Measurements from ENCODE around the gene CCDC141.

Gene CCDC141

GRCh38 chr2:178949584-178949983, 100.4 kb downstream of the CCDC141 start:
- Histone ChIP-seq H3F3A (ENCODE audit: insufficient read depth, low read length) (peaks cover 12% of the 10 kb centered on the region), H3K9me3 (replicated peaks; ENCODE audit: insufficient read depth, low read length) (no peaks in the 10 kb centered on the region), H2AFZ (ENCODE audit: low read length) (peak overlapping the region; percentile 34; the same call in 1 of the 2 replicates), H3K4me3 (ENCODE audit: low read length) (peak overlapping the region; percentile 33), H3K27me3 (replicated peaks; ENCODE audit: insufficient read depth, low read length) (no peaks in the 10 kb centered on the region), H4K20me1 (ENCODE audit: insufficient read depth, low read length) (no peaks in the 10 kb centered on the region), H3K9me2 (replicated peaks; ENCODE audit: insufficient read depth, low read length) (no peaks in the 10 kb centered on the region), H3K4me2 (ENCODE audit: low read depth, low read length) (peak overlapping the region; percentile 38; the same call in 1 of the 2 replicates), H3K4me1 (ENCODE audit: low read length) (0 out of 2 replicates have a peak, but pooled peaks cover 3% of the 10 kb centered on the region), H3K36me3 (replicated peaks; ENCODE audit: insufficient read depth, low read length) (no peaks in the 10 kb centered on the region), H3K27ac (ENCODE audit: low read length) (peak overlapping the region; percentile 46; the same call in 1 of the 2 replicates), H3K9ac (ENCODE audit: low read length) (peak overlapping the region; percentile 17; the same call in 1 of the 2 replicates), H3K79me2 (ENCODE audit: low read length) (no peaks in the 10 kb centered on the region)
- no peak for TF ChIP-seq EZH2phosphoT487 (IDR thresholded peaks at IDR 0.05; ENCODE audit: low read length)
- TF ChIP-seq EZH2 (optimal IDR thresholded peaks at IDR 0.05; ENCODE audit: low read depth, low read length) = no peak
- no peak for TF ChIP-seq CTCF (IDR thresholded peaks at IDR 0.05; ENCODE audit: low read length)
- peak; percentile 63 for DNase-seq

GRCh38 chr2:178949151-178949550, 100.8 kb downstream of the CCDC141 start:
- no peak for DNase-seq
- H3K9me2 ChIP-seq (replicated peaks; ENCODE audit: insufficient read depth, low read length) = no peaks in the 10 kb centered on the region
- 0 out of 2 replicates have a peak overlapping the region, but pooled peaks have one; percentile 34 for H2AFZ ChIP-seq (ENCODE audit: low read length)
- no peaks in the 10 kb centered on the region for H3K27me3 ChIP-seq (replicated peaks; ENCODE audit: insufficient read depth, low read length)
- H3K27ac ChIP-seq (ENCODE audit: low read length) = peak overlapping the region; percentile 46; the same call in 1 of the 2 replicates
- no peak overlapping the region for H3K9ac ChIP-seq (ENCODE audit: low read length)
- no peaks in the 10 kb centered on the region for H3K36me3 ChIP-seq (replicated peaks; ENCODE audit: insufficient read depth, low read length)
- no peak overlapping the region for H3K4me3 ChIP-seq (ENCODE audit: low read length)
- peak overlapping the region; percentile 38; the same call in 1 of the 2 replicates for H3K4me2 ChIP-seq (ENCODE audit: low read depth, low read length)
- TF ChIP-seq EZH2 (optimal IDR thresholded peaks at IDR 0.05; ENCODE audit: low read depth, low read length) (no peak), EZH2phosphoT487 (IDR thresholded peaks at IDR 0.05; ENCODE audit: low read length) (no peak), CTCF (IDR thresholded peaks at IDR 0.05; ENCODE audit: low read length) (no peak)
- H4K20me1 ChIP-seq (ENCODE audit: insufficient read depth, low read length) = no peaks in the 10 kb centered on the region
- H3K79me2 ChIP-seq (ENCODE audit: low read length) = no peaks in the 10 kb centered on the region
- H3F3A ChIP-seq (ENCODE audit: insufficient read depth, low read length) = peaks cover 12% of the 10 kb centered on the region
- no peaks in the 10 kb centered on the region for H3K9me3 ChIP-seq (replicated peaks; ENCODE audit: insufficient read depth, low read length)
- 0 out of 2 replicates have a peak, but pooled peaks cover 3% of the 10 kb centered on the region for H3K4me1 ChIP-seq (ENCODE audit: low read length)

- H3K36me3 ChIP-seq (replicated peaks; ENCODE audit: insufficient read depth, low read length) = no peaks in the 10 kb centered on the region
- no peak overlapping the region for H3K4me2 ChIP-seq (ENCODE audit: low read depth, low read length)
- no peak overlapping the region for H3K9ac ChIP-seq (ENCODE audit: low read length)
- no peak overlapping the region for H3K4me3 ChIP-seq (ENCODE audit: low read length)
- H3K79me2 ChIP-seq (ENCODE audit: low read length) = no peaks in the 10 kb centered on the region
- H3K9me3 ChIP-seq (replicated peaks; ENCODE audit: insufficient read depth, low read length) = no peaks in the 10 kb centered on the region
- peaks cover 12% of the 10 kb centered on the region for H3F3A ChIP-seq (ENCODE audit: insufficient read depth, low read length)
- no peaks in the 10 kb centered on the region for H3K27me3 ChIP-seq (replicated peaks; ENCODE audit: insufficient read depth, low read length)
- no peak for TF ChIP-seq EZH2 (optimal IDR thresholded peaks at IDR 0.05; ENCODE audit: low read depth, low read length)
- no peaks in the 10 kb centered on the region for H3K9me2 ChIP-seq (replicated peaks; ENCODE audit: insufficient read depth, low read length)
- no peaks in the 10 kb centered on the region for H4K20me1 ChIP-seq (ENCODE audit: insufficient read depth, low read length)
- DNase-seq = no peak
- H3K27ac ChIP-seq (ENCODE audit: low read length) = no peak overlapping the region
- 0 out of 2 replicates have a peak, but pooled peaks cover 3% of the 10 kb centered on the region for H3K4me1 ChIP-seq (ENCODE audit: low read length)
- no peak overlapping the region for H2AFZ ChIP-seq (ENCODE audit: low read length)
Observed at GRCh38 chr2:178947006-178947405, 102.9 kb downstream of the CCDC141 start.

- no peak overlapping the region for H3K9ac ChIP-seq (ENCODE audit: low read length)
- H3K4me3 ChIP-seq (ENCODE audit: low read length) = no peak overlapping the region
- TF ChIP-seq EZH2phosphoT487 (IDR thresholded peaks at IDR 0.05; ENCODE audit: low read length) = no peak
- H3F3A ChIP-seq (ENCODE audit: insufficient read depth, low read length) = peaks cover 12% of the 10 kb centered on the region
- H3K4me2 ChIP-seq (ENCODE audit: low read depth, low read length) = no peak overlapping the region
- H3K79me2 ChIP-seq (ENCODE audit: low read length) = no peaks in the 10 kb centered on the region
- 0 out of 2 replicates have a peak, but pooled peaks cover 3% of the 10 kb centered on the region for H3K4me1 ChIP-seq (ENCODE audit: low read length)
- H3K27ac ChIP-seq (ENCODE audit: low read length) = no peak overlapping the region
- no peak for DNase-seq
- H3K36me3 ChIP-seq (replicated peaks; ENCODE audit: insufficient read depth, low read length) = no peaks in the 10 kb centered on the region
- H3K9me2 ChIP-seq (replicated peaks; ENCODE audit: insufficient read depth, low read length) = no peaks in the 10 kb centered on the region
- no peaks in the 10 kb centered on the region for H4K20me1 ChIP-seq (ENCODE audit: insufficient read depth, low read length)
- no peaks in the 10 kb centered on the region for H3K27me3 ChIP-seq (replicated peaks; ENCODE audit: insufficient read depth, low read length)
- H3K9me3 ChIP-seq (replicated peaks; ENCODE audit: insufficient read depth, low read length) = no peaks in the 10 kb centered on the region
- H2AFZ ChIP-seq (ENCODE audit: low read length) = no peak overlapping the region
Observed at GRCh38 chr2:178946494-178946893, 103.4 kb downstream of the CCDC141 start.

Measured in MM.1S (cell line).